SJSA1 (cell line): ENCODE measurements around the gene MROH7. TPM values are rescaled to one million over a fixed set of nuclear protein-coding genes. Genes with fewer than 3 reads are reported as not detected.

Experiments
- DNase-seq, 2 experiments: peaks; one replicate each; pipeline ENCODE4 v3.0.0-alpha.2; 2015 to 2020; ENCODE audit warnings: low spot score in 2 of 2, low read depth in 1 of 2
- H3K27ac ChIP-seq: fragments of 250-450 bp; sonication (Bioruptor Pico); 2 replicates; pipeline ENCODE4 v1.5.1; 2020; ENCODE audit warnings: mild to moderate bottlenecking, moderate library complexity
- H3K27me3 ChIP-seq: fragments of 250-450 bp; sonication (Bioruptor Pico); replicated peaks from 2 replicates; pipeline ENCODE4 v1.5.1; 2020; ENCODE audit warnings: mild to moderate bottlenecking, moderate library complexity
- H3K36me3 ChIP-seq: fragments of 250-450 bp; sonication (Bioruptor Pico); 2 replicates; pipeline ENCODE4 v1.5.1; 2020; ENCODE audit warnings: mild to moderate bottlenecking
- H3K4me1 ChIP-seq: fragments of 250-450 bp; sonication (Bioruptor Pico); replicated peaks from 2 replicates; pipeline ENCODE4 v1.6.1; 2021; ENCODE audit warnings: mild to moderate bottlenecking
- H3K4me3 ChIP-seq: fragments of 250-450 bp; sonication (Bioruptor Pico); 2 replicates; pipeline ENCODE4 v1.5.1; 2020; ENCODE audit warnings: mild to moderate bottlenecking
- H3K9me3 ChIP-seq: fragments of 250-450 bp; sonication (Bioruptor Pico); replicated peaks from 2 replicates; pipeline ENCODE4 v1.5.1; 2020; ENCODE audit warnings: mild to moderate bottlenecking
- total RNA-seq: library from RNA; depleted of rRNA; stranded (reverse); fragments of >200 nt; shearing (Covaris generic); gene quantifications from 2 replicates; pipeline ENCODE4 v1.2.3, GENCODE V29; 2014

MROH7 gene
- total RNA-seq, 1 experiment from 2014 or later = not detected

GRCh38 chr1:54728027-54728426 is 86.4 kb downstream of the MROH7 start:
- H3K27me3 ChIP-seq = no peaks in the 10 kb centered on the region
- H3K27ac ChIP-seq = no peak overlapping the region
- no peak for DNase-seq
- H3K36me3 ChIP-seq = peaks cover 81% of the 10 kb centered on the region
- no peaks in the 10 kb centered on the region for H3K9me3 ChIP-seq
- no peak overlapping the region for H3K4me3 ChIP-seq
- no peaks in the 10 kb centered on the region for H3K4me1 ChIP-seq

- peaks cover 75% of the 10 kb centered on the region for H3K36me3 ChIP-seq
- no peaks in the 10 kb centered on the region for H3K9me3 ChIP-seq
- H3K4me3 ChIP-seq = no peak overlapping the region
- DNase-seq = no peak
- H3K27me3 ChIP-seq = no peaks in the 10 kb centered on the region
- H3K4me1 ChIP-seq = no peaks in the 10 kb centered on the region
- H3K27ac ChIP-seq = no peak overlapping the region
Observed at GRCh38 chr1:54736685-54737084, 95.1 kb downstream of the MROH7 start.

GRCh38 chr1:54738244-54738643 is 96.7 kb downstream of the MROH7 start:
- peaks cover 87% of the 10 kb centered on the region for H3K36me3 ChIP-seq
- no peaks in the 10 kb centered on the region for H3K4me1 ChIP-seq
- H3K27ac ChIP-seq = no peak overlapping the region
- H3K4me3 ChIP-seq = no peak overlapping the region
- no peak for DNase-seq
- H3K27me3 ChIP-seq = no peaks in the 10 kb centered on the region
- no peaks in the 10 kb centered on the region for H3K9me3 ChIP-seq

- Histone ChIP-seq H3K4me1 (no peaks in the 10 kb centered on the region), H3K27me3 (no peaks in the 10 kb centered on the region), H3K9me3 (no peaks in the 10 kb centered on the region), H3K36me3 (peaks cover 65% of the 10 kb centered on the region), H3K27ac (no peak overlapping the region), H3K4me3 (no peak overlapping the region)
- no peak for DNase-seq
Observed at GRCh38 chr1:54741531-54741930, 99.9 kb downstream of the MROH7 start.

- no peaks in the 10 kb centered on the region for H3K9me3 ChIP-seq
- no peak overlapping the region for H3K4me3 ChIP-seq
- DNase-seq = no peak
- no peak overlapping the region for H3K27ac ChIP-seq
- no peaks in the 10 kb centered on the region for H3K27me3 ChIP-seq
- no peaks in the 10 kb centered on the region for H3K4me1 ChIP-seq
- H3K36me3 ChIP-seq = peaks cover 58% of the 10 kb centered on the region
Observed at GRCh38 chr1:54742282-54742681, 100.7 kb downstream of the MROH7 start.

GRCh38 chr1:54743416-54744226 is 102.0 kb downstream of the MROH7 start:
- Histone ChIP-seq H3K9me3 (no peaks in the 10 kb centered on the region), H3K27me3 (no peaks in the 10 kb centered on the region), H3K36me3 (peaks cover 46% of the 10 kb centered on the region), H3K4me3 (no peak overlapping the region), H3K27ac (no peak overlapping the region), H3K4me1 (no peaks in the 10 kb centered on the region)
- no peak for DNase-seq

- no peaks in the 10 kb centered on the region for H3K4me1 ChIP-seq
- no peak for DNase-seq
- H3K27me3 ChIP-seq = no peaks in the 10 kb centered on the region
- H3K9me3 ChIP-seq = no peaks in the 10 kb centered on the region
- H3K4me3 ChIP-seq = no peak overlapping the region
- H3K36me3 ChIP-seq = peaks cover 40% of the 10 kb centered on the region
- no peak overlapping the region for H3K27ac ChIP-seq
Observed at GRCh38 chr1:54744696-54745095, 103.1 kb downstream of the MROH7 start.

GRCh38 chr1:54745274-54745673 is 103.7 kb downstream of the MROH7 start:
- no peak overlapping the region for H3K4me3 ChIP-seq
- no peaks in the 10 kb centered on the region for H3K4me1 ChIP-seq
- no peaks in the 10 kb centered on the region for H3K9me3 ChIP-seq
- H3K27me3 ChIP-seq = no peaks in the 10 kb centered on the region; the same call in 1 of the 2 replicates
- no peak for DNase-seq
- H3K27ac ChIP-seq = no peak overlapping the region
- H3K36me3 ChIP-seq = peaks cover 34% of the 10 kb centered on the region

- DNase-seq = no peak
- H3K27me3 ChIP-seq = no peaks in the 10 kb centered on the region; the same call in 1 of the 2 replicates
- H3K9me3 ChIP-seq = no peaks in the 10 kb centered on the region
- no peak overlapping the region for H3K4me3 ChIP-seq
- H3K36me3 ChIP-seq = peaks cover 30% of the 10 kb centered on the region
- H3K27ac ChIP-seq = no peak overlapping the region
- H3K4me1 ChIP-seq = no peaks in the 10 kb centered on the region
Observed at GRCh38 chr1:54745864-54746263, 104.3 kb downstream of the MROH7 start.

- H3K36me3 ChIP-seq = peaks cover 7% of the 10 kb centered on the region
Observed at GRCh38 chr1:54748094-54748835, 106.7 kb downstream of the MROH7 start.

GRCh38 chr1:54750596-54750995 is 109.0 kb downstream of the MROH7 start:
- DNase-seq = no peak
- H3K27ac ChIP-seq = no peak overlapping the region
- H3K4me3 ChIP-seq = no peak overlapping the region
- H3K36me3 ChIP-seq = no peaks in the 10 kb centered on the region
- no peaks in the 10 kb centered on the region; the same call in 1 of the 2 replicates for H3K27me3 ChIP-seq
- H3K9me3 ChIP-seq = no peaks in the 10 kb centered on the region
- H3K4me1 ChIP-seq = no peaks in the 10 kb centered on the region

More at GRCh38 chr1:54748094-54748835, 106.7 kb downstream of the MROH7 start:
- Histone ChIP-seq H3K4me3 (no peak overlapping the region), H3K9me3 (no peaks in the 10 kb centered on the region), H3K27me3 (no peaks in the 10 kb centered on the region; the same call in 1 of the 2 replicates), H3K4me1 (no peaks in the 10 kb centered on the region), H3K27ac (no peak overlapping the region)
- DNase-seq = no peak

GRCh38 chr1:54751426-54751825 is 109.8 kb downstream of the MROH7 start:
- Histone ChIP-seq H3K27ac (no peak overlapping the region), H3K27me3 (no peaks in the 10 kb centered on the region; the same call in 1 of the 2 replicates), H3K4me1 (no peaks in the 10 kb centered on the region), H3K36me3 (no peaks in the 10 kb centered on the region), H3K4me3 (no peak overlapping the region), H3K9me3 (no peaks in the 10 kb centered on the region)
- DNase-seq = no peak

GRCh38 chr1:54754045-54754444 is 112.5 kb downstream of the MROH7 start:
- no peak overlapping the region for H3K4me3 ChIP-seq
- H3K9me3 ChIP-seq = no peaks in the 10 kb centered on the region
- H3K36me3 ChIP-seq = peaks cover 9% of the 10 kb centered on the region
- H3K27ac ChIP-seq = no peak overlapping the region
- H3K27me3 ChIP-seq = no peaks in the 10 kb centered on the region; the same call in 1 of the 2 replicates
- H3K4me1 ChIP-seq = no peaks in the 10 kb centered on the region
- no peak for DNase-seq
